Lung (tissue), 12 donors: Measurements from ENCODE around the gene TPM2. TPM values are rescaled to one million over a fixed set of nuclear protein-coding genes. Genes with fewer than 3 reads are reported as not detected.
A peak's percentile ranks its signal among the peaks of the same experiment; 100 is the strongest.

Source experiments
- ATAC-seq: fragments of 200-7000 bp; cut with Tn5 transposase; one replicate; pipeline ENCODE4 v1.9.1; 2020; ENCODE audit warnings: moderate number of reproducible peaks; ENCODE audit not compliant: insufficient read depth, low FRiP score
- DNase-seq, 3 donors: peaks; one replicate each; pipeline ENCODE4 v3.0.0-alpha.2; 2013 to 2017
- H3K27ac ChIP-seq, 2 donors: one replicate each; pipeline ENCODE4 v1.5.1; 2013; ENCODE audit warnings: mild to moderate bottlenecking in 2 of 2, moderate library complexity in 2 of 2, control low read depth in 1 of 2, inconsistent platforms in 1 of 2, low read depth in 1 of 2, low read length in 1 of 2
- H3K27me3 ChIP-seq, 3 donors: one replicate each; pipeline ENCODE4 v1.5.1; 2013; ENCODE audit warnings: low read length in 2 of 3; ENCODE audit not compliant: control insufficient read depth in 3 of 3, insufficient read depth in 3 of 3
- H3K36me3 ChIP-seq, 4 donors: one replicate each; pipeline ENCODE4 v1.5.1; 2013; ENCODE audit warnings: low read length in 4 of 4, mild to moderate bottlenecking in 1 of 4, moderate library complexity in 1 of 4; ENCODE audit not compliant: control insufficient read depth in 4 of 4, insufficient read depth in 4 of 4
- H3K4me1 ChIP-seq, 5 donors: one replicate each; pipeline ENCODE4 v1.5.1; 2013; ENCODE audit warnings: low read length in 5 of 5, mild to moderate bottlenecking in 2 of 5, moderate library complexity in 1 of 5; ENCODE audit not compliant: control insufficient read depth in 5 of 5, insufficient read depth in 5 of 5
- H3K4me3 ChIP-seq: one replicate; pipeline ENCODE4 v1.5.1; 2013; ENCODE audit warnings: mild to moderate bottlenecking, control low read depth, moderate library complexity
- H3K9ac ChIP-seq, 2 donors: one replicate each; pipeline ENCODE4 v1.5.1; 2013; ENCODE audit warnings: low read length in 2 of 2, control low read depth in 1 of 2; ENCODE audit not compliant: insufficient read depth in 1 of 2
- H3K9me3 ChIP-seq, 4 donors: one replicate each; pipeline ENCODE4 v1.5.1; 2013; ENCODE audit warnings: low read length in 3 of 4, mild to moderate bottlenecking in 1 of 4, moderate library complexity in 1 of 4; ENCODE audit not compliant: control insufficient read depth in 4 of 4, insufficient read depth in 3 of 4
- CTCF ChIP-seq: IDR thresholded peaks from 2 replicates; pipeline ENCODE4 v1.5.1; 2012; ENCODE audit warnings: mild to moderate bottlenecking; ENCODE audit errors: control extremely low read depth, extremely low read depth
- WGBS, 2 donors: extraction: QIAGEN DNeasy Blood & Tissue Kit; methylation state at CpG; one replicate each; pipeline ENCODE4 v1.1.7; 2013; 5-methylcytosine and 5-hydroxymethylcytosine counted together
- polyA plus RNA-seq, 2 donors: library from polyadenylated mRNA; stranded (reverse); fragments of 200-250 nt; gene quantifications; one replicate each; pipeline ENCODE4 v1.2.1, GENCODE V29; 2013
- total RNA-seq, 2 donors: library from RNA; depleted of rRNA in 1 of 2; stranded (reverse); fragments of >200 nt in 1 of 2; gene quantifications; one replicate each; pipeline ENCODE4 v1.2.1, GENCODE V29; 2014 to 2021
- donor health status: control.
- donor health status: control.
- donor health status: Bipolar disorder and iron deficiency.
- donor health status: healthy.
- donor health status: DM: yes; HTN: yes; CAD: no.

The TPM2 gene
- total and polyA plus RNA-seq, 4 donors, result 96.0 to 494 (median 209) TPM

GRCh38 chr9:35664531-35665470 is 24.9 kb downstream of the TPM2 start, which contains the start of gene ARHGEF39:
Gene ARHGEF39, minus strand, starts transcription at chr9:35665195. Its CDS starts 26 bp downstream, at chr9:35665169.
- ATAC-seq (peak; percentile 90), DNase-seq (peak; percentile 86 to 91 (median 88))
- Histone ChIP-seq H3K27me3 (no peaks in the 10 kb centered on the region), H3K27ac (peak within 1 kb of the TSS in 1 of 2 donors; percentile 34), H3K36me3 (peaks cover 0 to 16% (median 14%) of the 10 kb centered on the region in 4 donors), H3K4me1 (peaks cover 0 to 20% (median 2%) of the 10 kb centered on the region in 5 donors), H3K9me3 (peaks cover 0 to 1% (median 0%) of the 10 kb centered on the region in 4 donors), H3K4me3 (peak within 1 kb of the TSS; percentile 39), H3K9ac (peak within 1 kb of the TSS in 1 of 2 donors; percentile 79)
- TF ChIP-seq CTCF, result no peak
- 6 to 8% methylated on average over 57 to 58 of the region's 58 CpGs for WGBS, 2 donors

GRCh38 chr9:35662437-35662836 is 27.3 kb downstream of the TPM2 start:
- no peak overlapping the region for H3K27ac ChIP-seq
- H3K9ac ChIP-seq, result no peak overlapping the region
- peaks cover 0 to 17% (median 15%) of the 10 kb centered on the region in 4 donors for H3K36me3 ChIP-seq
- no peaks in the 10 kb centered on the region for H3K9me3 ChIP-seq
- TF ChIP-seq CTCF, result no peak
- H3K27me3 ChIP-seq, result no peaks in the 10 kb centered on the region
- DNase-seq (no peak), ATAC-seq (no peak)
- no peak overlapping the region for H3K4me3 ChIP-seq
- peaks cover 0 to 29% (median 3%) of the 10 kb centered on the region in 5 donors for H3K4me1 ChIP-seq
- 71 to 85% methylated on average over 7 of the region's 7 CpGs for WGBS, 2 donors

GRCh38 chr9:35661756-35662350 is 27.9 kb downstream of the TPM2 start:
- no peaks in the 10 kb centered on the region for H3K9me3 ChIP-seq
- no peak overlapping the region for H3K9ac ChIP-seq
- DNase-seq (no peak), ATAC-seq (no peak)
- WGBS, 2 donors, result 62 to 72% methylated on average over 3 of the region's 3 CpGs
- no peaks in the 10 kb centered on the region for H3K27me3 ChIP-seq
- TF ChIP-seq CTCF, result no peak
- peaks cover 0 to 17% (median 15%) of the 10 kb centered on the region in 4 donors for H3K36me3 ChIP-seq
- peak overlapping the region in 1 of 2 donors; percentile 31 for H3K27ac ChIP-seq
- peaks cover 0 to 35% (median 3%) of the 10 kb centered on the region in 5 donors for H3K4me1 ChIP-seq
- no peak overlapping the region for H3K4me3 ChIP-seq
